ENCODE results near the gene PDE4D.

DNA sequence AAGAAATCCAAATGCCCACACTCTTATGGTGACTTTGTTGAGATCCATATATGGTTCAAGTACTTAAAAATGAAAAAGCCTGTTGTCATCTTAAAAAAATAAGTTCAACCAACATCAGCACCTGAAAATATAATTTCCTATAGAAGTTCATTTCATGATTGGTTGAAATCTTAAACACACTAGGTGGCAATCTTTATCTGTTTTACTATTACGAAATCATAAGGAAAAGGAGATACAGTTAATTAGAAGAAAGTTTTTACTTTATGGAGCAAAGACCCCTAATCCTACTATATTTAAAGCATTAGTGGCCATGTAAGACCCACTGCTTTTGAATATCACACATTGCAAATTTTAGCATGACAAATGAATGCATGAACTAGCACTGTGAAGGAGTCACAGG, 694.7 kb downstream of the PDE4D start:
- TF ChIP-seq CTCF (IDR thresholded peaks at IDR 0.05; ENCODE audit: low read length) (no peak), EZH2 (optimal IDR thresholded peaks at IDR 0.05; ENCODE audit: low read depth, low read length) (no peak)

Measured in MM.1S (cell line).